ENCODE measurements around the gene LRRC10B.

The LRRC10B gene

GRCh38 chr11:61486779-61487178, 21.8 kb upstream of the LRRC10B start:
- no peak for DNase-seq (ENCODE audit: low read depth)

- no peak for DNase-seq (ENCODE audit: low read depth)
These were observed 21.1 kb upstream of the LRRC10B start for GRCh38 chr11:61487342-61488025.

DNA sequence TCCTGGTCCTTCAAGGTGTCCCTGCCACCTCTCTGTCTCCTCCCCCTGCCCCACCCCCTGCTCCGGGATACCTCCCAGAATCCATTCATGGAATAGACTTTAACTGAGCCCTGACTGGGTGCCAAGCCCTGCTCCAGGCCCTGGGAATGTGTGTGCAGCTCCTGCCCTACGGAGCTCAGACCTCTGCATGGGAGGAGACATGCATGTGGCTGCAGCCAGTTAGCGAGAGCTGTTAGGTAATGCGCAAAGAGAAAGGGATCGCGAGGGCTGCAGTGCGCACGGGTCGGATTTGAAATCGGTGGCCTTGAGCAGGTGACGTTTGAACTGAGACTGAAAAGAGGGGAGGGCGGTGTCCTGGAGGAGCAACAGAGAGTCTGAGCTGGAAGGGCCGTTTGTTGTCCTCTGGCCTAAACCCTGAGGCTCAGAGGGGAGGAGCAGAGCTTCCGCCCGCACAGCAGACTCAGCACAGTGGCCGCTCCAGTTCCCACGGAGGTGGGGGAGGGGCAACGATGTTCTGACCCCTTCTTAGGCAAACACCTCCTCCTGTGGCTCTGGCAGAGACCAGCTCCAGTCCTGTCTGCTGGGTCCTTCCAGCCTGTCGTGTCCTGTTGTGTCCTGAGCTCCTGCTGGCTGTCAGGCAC, 19.8 kb upstream of the LRRC10B start:
- DNase-seq (ENCODE audit: low read depth), result no peak

DNA sequence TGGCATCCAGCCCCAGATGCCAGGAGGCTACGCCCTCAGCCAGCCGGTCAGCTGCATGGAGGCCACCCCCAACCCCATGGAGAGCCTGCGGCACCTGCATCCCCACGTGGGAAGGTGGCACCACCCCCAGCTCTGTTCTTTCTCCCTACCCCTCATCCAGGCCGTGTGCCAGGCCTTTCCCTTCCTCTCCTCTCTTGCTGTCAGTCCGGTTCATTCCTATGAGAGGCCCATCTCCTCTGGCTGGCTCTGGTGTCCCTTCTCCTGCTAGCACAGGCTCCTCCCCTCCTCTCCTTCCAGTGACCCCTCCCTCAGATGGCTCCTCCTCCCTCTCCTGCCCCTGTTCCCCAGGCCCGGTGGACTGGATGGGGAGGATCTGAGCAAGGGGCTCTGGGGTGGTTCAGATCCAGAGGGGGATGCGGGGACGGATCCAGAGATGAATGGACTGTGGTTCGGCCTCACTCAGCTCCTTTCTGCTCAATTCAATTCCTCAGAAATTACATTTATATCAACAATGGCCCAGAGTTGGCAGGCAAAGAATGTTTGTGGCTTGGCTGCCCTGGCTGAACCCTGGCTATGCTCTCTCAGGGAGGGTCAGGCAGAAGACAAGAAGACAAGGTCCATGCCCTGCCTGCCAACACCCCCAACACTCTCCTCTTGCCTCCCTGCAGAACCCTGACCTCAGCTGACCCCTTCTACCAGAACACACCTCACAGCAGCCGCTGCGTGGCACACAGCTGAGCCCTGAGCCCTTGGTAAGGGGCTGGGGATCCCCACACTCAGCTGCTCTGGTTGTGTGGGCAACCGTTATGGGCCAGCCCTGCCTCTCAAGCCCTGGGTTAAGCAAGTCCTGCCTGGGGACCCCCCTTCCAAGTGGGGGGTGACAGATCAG, 18.5 kb upstream of the LRRC10B start:
- no peak for DNase-seq (ENCODE audit: low read depth)

DNA sequence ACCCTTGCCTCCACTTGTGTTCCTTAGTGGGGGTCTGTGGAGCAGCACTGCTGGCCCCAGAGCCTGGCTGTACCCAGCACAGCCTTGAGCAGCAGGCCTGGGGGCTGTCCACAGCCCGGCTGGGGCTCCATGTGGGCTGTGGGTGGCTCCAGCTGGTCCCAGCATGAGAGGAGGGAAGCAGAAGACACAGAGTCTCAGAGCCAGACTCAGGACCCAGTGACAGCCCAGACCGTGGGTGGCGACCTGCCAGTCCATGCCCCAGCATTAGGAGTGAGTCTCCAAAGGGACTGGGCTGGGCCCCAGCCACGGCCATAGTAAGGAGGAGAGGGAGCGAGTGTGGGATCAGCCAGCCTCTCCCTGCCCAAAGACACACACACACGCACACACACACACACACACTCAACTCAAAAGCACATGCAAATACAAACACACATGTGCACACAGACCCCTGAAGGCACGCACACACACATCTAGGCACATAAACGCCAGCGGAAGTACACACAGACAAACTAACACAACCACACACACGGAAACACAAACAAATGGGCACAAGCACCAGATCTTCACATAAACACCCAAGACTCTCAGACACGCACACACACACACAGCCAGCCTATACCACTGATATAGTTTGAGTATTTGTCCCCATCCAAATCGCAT, 16.7 kb upstream of the LRRC10B start:
- DNase-seq (ENCODE audit: low read depth), result no peak

DNA sequence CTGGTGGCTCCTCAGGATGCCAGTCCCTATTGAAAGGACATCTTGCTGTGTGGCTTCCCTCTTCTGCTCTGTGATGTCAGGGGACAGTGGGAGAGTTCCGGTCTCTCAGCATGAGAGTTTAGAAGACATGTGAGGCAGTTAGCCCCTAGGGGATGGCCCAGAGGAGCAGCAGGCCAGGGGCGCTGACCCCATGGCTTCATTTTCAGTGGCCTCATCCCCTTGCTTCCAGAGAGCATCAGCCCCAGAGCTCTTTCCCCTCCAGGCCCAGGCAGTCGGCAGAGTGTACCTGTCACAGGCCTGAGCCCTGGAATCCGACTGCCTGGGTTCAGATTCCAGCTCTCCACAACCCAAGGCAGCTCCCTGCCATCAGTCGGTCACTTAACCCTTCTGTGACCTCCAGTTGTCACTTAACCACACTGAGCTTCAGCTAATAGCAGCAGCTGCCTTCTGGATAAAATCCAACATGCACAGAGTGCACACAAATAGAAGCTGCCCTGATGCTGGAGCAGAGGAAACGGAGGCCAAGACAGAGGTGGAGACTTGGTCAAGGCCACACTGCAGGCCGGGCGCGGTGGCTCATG, 14.1 kb upstream of the LRRC10B start:
- DNase-seq (ENCODE audit: low read depth), result no peak

DNA sequence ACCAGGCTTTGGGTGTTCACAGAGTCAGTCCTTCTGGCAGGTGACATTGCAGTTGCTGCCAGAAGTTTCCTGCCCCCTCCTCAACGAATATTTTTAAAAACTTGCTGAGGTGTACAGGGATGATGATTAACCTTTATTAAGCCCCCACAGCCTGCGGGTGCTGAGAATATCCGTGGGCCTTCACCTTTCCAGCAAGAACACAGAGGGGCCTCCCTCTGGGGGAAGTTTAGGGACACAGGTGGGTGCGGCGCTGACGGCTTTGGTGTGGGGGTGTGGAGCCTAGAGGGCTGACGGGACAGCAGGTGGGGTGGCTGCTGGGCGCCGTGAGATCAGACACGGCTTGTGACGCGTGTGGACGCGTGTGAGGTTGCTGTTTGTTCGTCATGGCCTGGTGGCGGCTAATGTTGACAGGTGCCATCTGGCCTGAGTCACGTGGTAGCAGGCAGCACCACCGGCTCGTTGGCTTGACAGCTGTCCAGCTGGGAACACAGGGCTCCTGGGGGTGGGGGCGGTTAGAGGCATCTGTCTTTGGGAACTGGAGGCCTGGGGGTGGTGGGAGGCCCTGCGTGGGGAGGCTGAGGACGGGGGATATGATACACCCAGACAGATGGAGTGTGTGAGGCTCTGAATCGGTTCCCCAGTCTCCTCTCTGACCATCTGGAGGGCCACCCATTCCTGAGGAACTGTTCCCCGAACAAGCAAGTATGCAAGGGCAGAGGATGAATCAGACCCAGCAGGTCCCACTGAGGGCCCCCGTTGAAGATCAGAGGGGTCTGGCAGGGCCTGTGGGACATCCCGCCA, 12.5 kb upstream of the LRRC10B start:
- no peak for DNase-seq (ENCODE audit: low read depth)

GRCh38 chr11:61496602-61497400, 11.7 kb upstream of the LRRC10B start:
- DNase-seq (ENCODE audit: low read depth), result no peak

DNA sequence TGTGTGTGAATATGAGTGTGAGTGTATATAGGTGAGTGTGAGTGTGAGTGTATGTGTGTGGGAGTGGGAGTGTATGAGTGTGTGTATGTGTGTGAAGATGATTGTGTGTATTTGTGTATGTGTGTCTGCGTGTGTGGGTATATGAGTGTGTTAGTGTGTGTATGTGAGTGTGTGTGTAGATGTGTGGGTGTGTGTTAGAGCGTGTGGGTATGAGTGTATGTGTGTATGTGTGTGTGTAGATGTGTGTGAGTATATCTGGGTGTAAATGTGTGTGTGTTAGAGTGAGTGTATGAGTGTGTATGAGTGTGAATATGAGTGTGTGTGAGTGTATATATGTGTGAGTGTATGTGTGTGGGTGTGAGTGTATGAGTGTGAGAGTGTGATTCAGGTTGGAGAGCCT, 11.1 kb upstream of the LRRC10B start:
- no peak for DNase-seq (ENCODE audit: low read depth)

DNA sequence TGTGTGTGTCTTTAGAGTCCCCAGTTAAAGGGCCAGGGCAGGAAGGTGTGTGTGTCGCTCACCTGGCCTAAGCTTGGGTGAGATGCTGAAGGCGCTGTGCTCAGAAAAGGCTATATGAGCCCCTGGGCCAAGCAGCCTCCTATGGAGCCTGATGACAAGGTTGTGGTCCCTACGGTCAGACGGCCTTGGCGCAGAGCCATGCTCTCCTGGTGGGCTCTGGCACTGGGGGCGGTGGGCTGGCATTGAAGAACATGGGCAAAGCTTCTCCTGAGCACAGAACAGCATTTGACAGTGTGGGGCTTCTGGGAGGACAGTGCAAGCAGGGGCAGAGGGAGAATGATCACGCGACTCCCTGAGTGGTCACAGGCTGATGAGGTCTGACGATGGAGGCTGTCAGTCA, 10.7 kb upstream of the LRRC10B start:
- no peak for DNase-seq (ENCODE audit: low read depth)

GRCh38 chr11:61498767-61499341, 9.7 kb upstream of the LRRC10B start:
- DNase-seq (ENCODE audit: low read depth), result no peak

DNA sequence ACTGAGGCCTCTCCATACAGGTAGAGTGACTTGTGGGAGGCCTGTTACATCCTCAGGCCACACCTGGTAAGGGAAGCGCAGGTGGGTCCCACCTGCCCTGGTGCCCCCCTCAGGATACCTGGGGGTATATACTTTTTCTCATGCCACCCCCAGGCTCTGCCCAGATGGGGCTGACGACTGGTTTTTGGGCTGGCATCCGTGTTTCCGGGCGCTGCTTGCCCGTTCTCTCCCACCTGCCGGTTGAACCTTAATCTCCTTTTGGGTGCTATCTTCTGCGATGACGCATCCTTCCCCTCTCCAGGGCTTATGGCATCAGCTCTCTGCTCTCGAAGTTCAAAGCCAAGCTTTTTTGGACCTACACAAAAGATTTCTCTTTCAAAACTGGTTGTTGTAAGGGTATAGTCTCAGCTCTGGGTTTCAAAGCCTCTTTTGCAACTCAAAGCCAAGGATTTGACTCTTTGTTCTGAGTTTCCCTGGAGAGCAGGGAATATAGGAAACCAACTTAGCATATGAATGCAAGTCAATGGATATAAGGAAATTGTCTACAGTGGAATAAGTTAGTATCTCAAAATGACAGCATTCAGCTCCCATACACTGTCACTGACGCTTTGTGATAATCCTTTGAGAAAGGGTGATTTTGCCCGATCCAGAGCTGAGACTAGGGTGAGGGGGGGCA, 8.6 kb upstream of the LRRC10B start:
- no peak for DNase-seq (ENCODE audit: low read depth)

GRCh38 chr11:61502522-61502921, 6.0 kb upstream of the LRRC10B start:
- DNase-seq (ENCODE audit: low read depth), result no peak

- DNase-seq (ENCODE audit: low read depth), result no peak
These were observed 5.3 kb upstream of the LRRC10B start for GRCh38 chr11:61503135-61503770.

- no peak for DNase-seq (ENCODE audit: low read depth)
These were observed 3.4 kb upstream of the LRRC10B start for GRCh38 chr11:61505106-61505505.

DNA sequence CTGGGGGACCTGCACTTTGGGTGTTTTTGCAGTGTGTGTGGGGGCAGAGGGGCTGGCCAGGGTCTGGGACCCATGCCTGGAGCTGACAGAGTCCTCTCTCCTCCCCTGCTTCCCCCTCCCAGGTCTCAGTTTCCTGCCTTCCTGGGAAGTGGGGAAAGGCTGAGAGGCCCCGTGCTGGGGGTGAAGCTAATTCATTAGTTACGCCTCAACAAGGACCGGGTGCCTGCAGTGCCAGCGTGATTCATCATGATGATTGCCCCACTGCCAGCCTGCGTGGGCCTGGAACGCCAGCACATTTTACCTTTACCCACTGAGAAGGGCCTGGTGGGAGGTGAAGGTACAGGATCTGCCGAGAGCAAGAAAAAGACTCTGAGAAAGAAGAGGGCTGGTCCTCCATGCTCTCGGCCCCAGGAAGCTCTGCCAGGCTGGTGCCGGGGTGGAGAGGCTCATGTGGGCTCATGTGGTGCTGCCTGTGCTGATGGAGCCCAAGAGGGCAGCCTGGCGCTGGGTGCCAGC, 2.9 kb upstream of the LRRC10B start:
- DNase-seq (ENCODE audit: low read depth), result no peak

- no peak for DNase-seq (ENCODE audit: low read depth)
These were observed 1.4 kb upstream of the LRRC10B start for GRCh38 chr11:61507012-61507768.

All from activated T-cell treated with anti-CD3 and anti-CD28 coated beads for 48 hours (primary cell).